ENCODE measurements around the gene KLF13.

Gene KLF13

DNA sequence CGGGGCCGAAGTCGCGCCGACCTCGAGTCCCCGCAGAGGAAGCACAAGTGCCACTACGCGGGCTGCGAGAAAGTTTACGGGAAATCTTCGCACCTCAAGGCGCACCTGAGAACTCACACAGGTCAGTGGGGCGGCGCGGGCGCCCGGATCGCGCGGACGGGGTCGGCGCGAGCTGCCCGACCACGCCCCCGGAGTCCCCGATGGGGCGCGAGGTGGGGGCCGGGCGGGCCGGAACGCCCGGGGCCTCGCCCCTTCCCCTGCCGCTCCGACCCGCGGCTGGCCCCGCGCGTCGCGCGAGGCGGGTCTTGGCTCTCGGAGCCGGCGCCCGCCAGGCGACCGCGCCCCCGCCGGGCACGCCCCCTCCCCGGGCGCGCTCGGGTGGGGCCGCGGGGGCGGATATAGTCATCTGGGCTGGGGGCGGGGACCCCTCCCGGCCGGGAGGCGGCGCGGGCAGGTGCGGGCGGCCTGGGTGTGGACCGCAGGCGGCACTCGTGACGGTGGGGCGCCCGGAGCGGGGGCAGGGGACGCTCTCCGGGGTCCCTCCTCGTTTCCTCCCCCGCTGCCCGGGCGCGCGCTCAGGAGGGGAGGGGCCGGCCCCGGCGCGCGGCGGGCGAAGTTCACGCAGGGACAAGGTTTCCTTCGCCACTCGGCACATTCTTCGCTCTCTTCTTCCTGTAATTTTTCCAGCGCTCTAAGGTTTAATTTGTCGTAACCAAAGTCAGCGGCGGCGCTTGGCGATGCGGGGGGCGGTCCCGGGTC lies 1.2 kb downstream of the KLF13 start:
- Histone ChIP-seq H3K27me3 (ENCODE audit: control insufficient read depth, low read length) (no peaks in the 10 kb centered on the region), H3F3A (ENCODE audit: control insufficient read depth, insufficient read depth) (peaks cover 15% of the 10 kb centered on the region), H3K9me2 (replicated peaks; ENCODE audit: control insufficient read depth, low read length) (no peaks in the 10 kb centered on the region), H3K4me3 (ENCODE audit: low read length) (peak overlapping the region; percentile 94), H3K9me3 (ENCODE audit: control insufficient read depth, insufficient read depth, low read length) (no peaks in the 10 kb centered on the region), H3K79me2 (ENCODE audit: control insufficient read depth, low read length) (peaks cover 68% of the 10 kb centered on the region), H3K4me2 (ENCODE audit: low read length) (peak overlapping the region; percentile 96), H3K27ac (ENCODE audit: low read depth, low read length) (peak overlapping the region; percentile 90), H3K36me3 (ENCODE audit: control insufficient read depth, low read length) (peaks cover 54% of the 10 kb centered on the region), H4K20me1 (ENCODE audit: control insufficient read depth, insufficient read depth, low read depth, low read length) (peaks cover 21% of the 10 kb centered on the region), H3K4me1 (ENCODE audit: control insufficient read depth, low read length) (peaks cover 64% of the 10 kb centered on the region)
- no peak for TF ChIP-seq EZH2phosphoT487 (IDR thresholded peaks at IDR 0.05; ENCODE audit: borderline replicate concordance, low read length)
- TF ChIP-seq, protein P1, sequence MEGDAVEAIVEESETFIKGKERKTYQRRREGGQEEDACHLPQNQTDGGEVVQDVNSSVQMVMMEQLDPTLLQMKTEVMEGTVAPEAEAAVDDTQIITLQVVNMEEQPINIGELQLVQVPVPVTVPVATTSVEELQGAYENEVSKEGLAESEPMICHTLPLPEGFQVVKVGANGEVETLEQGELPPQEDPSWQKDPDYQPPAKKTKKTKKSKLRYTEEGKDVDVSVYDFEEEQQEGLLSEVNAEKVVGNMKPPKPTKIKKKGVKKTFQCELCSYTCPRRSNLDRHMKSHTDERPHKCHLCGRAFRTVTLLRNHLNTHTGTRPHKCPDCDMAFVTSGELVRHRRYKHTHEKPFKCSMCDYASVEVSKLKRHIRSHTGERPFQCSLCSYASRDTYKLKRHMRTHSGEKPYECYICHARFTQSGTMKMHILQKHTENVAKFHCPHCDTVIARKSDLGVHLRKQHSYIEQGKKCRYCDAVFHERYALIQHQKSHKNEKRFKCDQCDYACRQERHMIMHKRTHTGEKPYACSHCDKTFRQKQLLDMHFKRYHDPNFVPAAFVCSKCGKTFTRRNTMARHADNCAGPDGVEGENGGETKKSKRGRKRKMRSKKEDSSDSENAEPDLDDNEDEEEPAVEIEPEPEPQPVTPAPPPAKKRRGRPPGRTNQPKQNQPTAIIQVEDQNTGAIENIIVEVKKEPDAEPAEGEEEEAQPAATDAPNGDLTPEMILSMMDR (IDR thresholded peaks at IDR 0.05; ENCODE audit: low read depth, low read length, poor library complexity, severe bottlenecking): no peak

DNA sequence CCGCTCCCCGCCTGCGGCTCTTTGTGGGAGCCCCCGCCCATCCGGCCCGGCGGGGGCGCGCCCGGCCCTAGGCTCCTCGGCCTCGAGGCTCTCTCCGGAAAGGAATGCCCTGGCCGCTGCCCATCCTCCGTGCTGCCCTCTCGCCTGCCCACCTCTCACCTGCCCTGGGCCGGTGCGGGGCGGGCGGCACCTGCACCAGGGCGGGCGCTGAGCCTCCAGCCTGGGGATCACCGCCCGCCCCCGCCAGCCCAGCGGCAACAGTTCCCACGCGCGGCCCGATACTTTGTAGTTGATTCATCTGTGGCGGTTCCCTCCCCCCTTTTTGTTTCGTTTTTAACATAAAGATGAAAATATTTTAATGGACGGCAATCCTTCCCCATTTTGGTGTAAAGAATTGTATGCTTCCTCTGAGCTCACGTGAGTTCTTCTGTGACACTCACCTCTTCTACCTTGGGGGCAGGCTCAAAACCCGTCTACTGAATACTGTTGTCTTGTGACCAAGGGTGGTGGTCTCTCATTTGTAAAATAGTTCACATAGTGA lies 1.9 kb downstream of the KLF13 start:
- peaks cover 21% of the 10 kb centered on the region for H4K20me1 ChIP-seq (ENCODE audit: control insufficient read depth, insufficient read depth, low read depth, low read length)

DNA sequence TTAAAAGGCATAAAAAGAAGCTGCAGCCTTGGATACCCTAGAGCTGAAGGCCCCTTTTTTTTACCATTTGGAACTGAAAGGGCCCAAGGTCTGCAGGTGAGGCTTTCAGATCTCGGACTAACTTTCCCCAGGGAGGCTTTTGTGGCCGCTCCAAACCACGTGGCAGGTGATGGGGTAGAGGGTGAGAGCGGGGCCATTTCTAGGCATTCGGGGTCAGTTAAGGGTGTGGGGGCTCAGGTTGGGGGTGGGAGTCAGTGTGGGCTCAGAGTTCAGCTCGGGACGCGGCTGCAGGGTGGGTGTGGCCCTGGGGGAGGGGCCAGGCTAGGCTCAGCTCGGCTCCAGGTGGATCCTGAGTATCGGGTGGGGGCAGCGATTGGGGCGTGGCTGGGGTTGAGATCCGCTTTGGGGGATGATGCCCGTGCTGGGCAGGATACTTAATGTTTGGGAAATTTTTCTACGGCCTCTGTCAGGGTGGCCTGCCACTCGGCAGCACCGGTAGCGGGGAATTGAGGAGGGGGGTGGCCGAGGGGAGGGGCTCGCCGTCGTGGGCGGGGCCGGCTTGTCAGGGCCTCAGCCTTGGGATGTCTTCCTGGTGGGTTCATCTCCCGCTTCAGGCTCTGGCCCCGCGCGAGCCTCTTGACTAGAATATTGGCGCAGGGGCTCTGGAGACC lies 2.5 kb downstream of the KLF13 start:
- Histone ChIP-seq H3K4me3 (ENCODE audit: low read length) (peak overlapping the region; percentile 94), H3K9me2 (replicated peaks; ENCODE audit: control insufficient read depth, low read length) (no peaks in the 10 kb centered on the region), H3K36me3 (ENCODE audit: control insufficient read depth, low read length) (peaks cover 60% of the 10 kb centered on the region), H3K4me2 (ENCODE audit: low read length) (peak overlapping the region; percentile 96), H4K20me1 (ENCODE audit: control insufficient read depth, insufficient read depth, low read depth, low read length) (peaks cover 21% of the 10 kb centered on the region), H3F3A (ENCODE audit: control insufficient read depth, insufficient read depth) (peaks cover 12% of the 10 kb centered on the region), H3K27me3 (ENCODE audit: control insufficient read depth, low read length) (no peaks in the 10 kb centered on the region), H3K27ac (ENCODE audit: low read depth, low read length) (peak overlapping the region; percentile 90), H3K4me1 (ENCODE audit: control insufficient read depth, low read length) (peaks cover 69% of the 10 kb centered on the region), H3K9me3 (ENCODE audit: control insufficient read depth, insufficient read depth, low read length) (no peaks in the 10 kb centered on the region), H3K79me2 (ENCODE audit: control insufficient read depth, low read length) (peaks cover 80% of the 10 kb centered on the region)
- no peak for TF ChIP-seq EZH2phosphoT487 (IDR thresholded peaks at IDR 0.05; ENCODE audit: borderline replicate concordance, low read length)
- TF ChIP-seq, protein P1 (IDR thresholded peaks at IDR 0.05; ENCODE audit: low read depth, low read length, poor library complexity, severe bottlenecking): no peak

More for the DNA sequence above, 1.9 kb downstream of the KLF13 start:
- Histone ChIP-seq H3K27ac (ENCODE audit: low read depth, low read length) (peak overlapping the region; percentile 90), H3K27me3 (ENCODE audit: control insufficient read depth, low read length) (no peaks in the 10 kb centered on the region), H3K4me2 (ENCODE audit: low read length) (peak overlapping the region; percentile 96), H3K4me1 (ENCODE audit: control insufficient read depth, low read length) (peaks cover 69% of the 10 kb centered on the region), H3K79me2 (ENCODE audit: control insufficient read depth, low read length) (peaks cover 74% of the 10 kb centered on the region), H3K9me3 (ENCODE audit: control insufficient read depth, insufficient read depth, low read length) (no peaks in the 10 kb centered on the region), H3K4me3 (ENCODE audit: low read length) (peak overlapping the region; percentile 94), H3F3A (ENCODE audit: control insufficient read depth, insufficient read depth) (peaks cover 12% of the 10 kb centered on the region), H3K9me2 (replicated peaks; ENCODE audit: control insufficient read depth, low read length) (no peaks in the 10 kb centered on the region), H3K36me3 (ENCODE audit: control insufficient read depth, low read length) (peaks cover 54% of the 10 kb centered on the region)
- TF ChIP-seq EZH2phosphoT487 (IDR thresholded peaks at IDR 0.05; ENCODE audit: borderline replicate concordance, low read length): no peak
- TF ChIP-seq, protein P1 (IDR thresholded peaks at IDR 0.05; ENCODE audit: low read depth, low read length, poor library complexity, severe bottlenecking): no peak
